Fibroblast of peridontal ligament (primary cell): ENCODE results near the gene CCT2.

Source experiments
- DNase-seq: peaks from one replicate; pipeline ENCODE4 v3.0.0-alpha.2; 2010; ENCODE audit errors: extremely low read depth

The CCT2 gene

DNA sequence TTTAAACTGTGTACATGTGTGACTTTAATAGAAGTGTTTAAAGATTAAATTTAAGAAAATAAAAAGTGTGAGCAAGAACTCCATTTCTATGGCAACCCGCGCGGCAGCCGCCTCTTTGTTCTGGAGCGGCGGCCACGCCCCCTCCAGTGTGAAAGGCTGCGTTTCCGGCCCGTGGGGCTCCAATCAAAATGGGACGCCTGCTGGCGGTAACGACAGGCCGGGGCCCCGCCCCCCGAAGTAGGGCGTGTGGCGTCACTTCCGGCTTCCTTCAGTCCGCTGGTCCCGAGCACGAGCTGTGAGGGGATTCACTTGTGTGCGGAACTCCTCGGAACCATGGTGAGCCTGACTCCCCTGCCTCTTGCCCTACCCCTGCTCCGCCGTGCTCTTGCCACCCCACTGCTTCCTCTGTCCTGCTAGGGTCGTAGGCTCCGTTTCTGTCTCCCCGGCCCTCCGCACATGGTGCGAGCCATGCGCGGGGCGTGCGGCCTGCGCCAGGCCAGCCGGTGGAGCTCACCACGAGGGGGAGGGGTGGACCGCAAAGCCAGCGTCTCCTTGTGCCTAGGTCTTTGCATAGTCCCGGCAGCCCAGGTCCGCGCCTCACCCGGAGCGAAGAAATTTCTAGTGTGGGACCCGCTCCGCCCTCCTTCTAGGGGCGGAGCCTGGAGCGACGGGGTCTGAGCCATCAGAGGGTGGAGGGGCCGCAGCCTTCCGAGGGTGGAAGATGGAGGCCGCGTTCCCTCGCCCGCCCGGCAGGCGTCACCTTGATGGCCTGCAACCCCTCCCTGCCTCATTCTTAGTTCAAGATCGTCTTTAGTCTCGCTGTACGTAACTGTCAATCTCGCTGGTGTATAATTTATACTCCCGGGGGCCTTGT, at the start of gene CCT2:
CCT2 (plus strand) TSS at position 271 of the 874 bp plus-strand sequence; CDS start at position 334, 63 bp downstream.
- peak; percentile 92 for DNase-seq

DNA sequence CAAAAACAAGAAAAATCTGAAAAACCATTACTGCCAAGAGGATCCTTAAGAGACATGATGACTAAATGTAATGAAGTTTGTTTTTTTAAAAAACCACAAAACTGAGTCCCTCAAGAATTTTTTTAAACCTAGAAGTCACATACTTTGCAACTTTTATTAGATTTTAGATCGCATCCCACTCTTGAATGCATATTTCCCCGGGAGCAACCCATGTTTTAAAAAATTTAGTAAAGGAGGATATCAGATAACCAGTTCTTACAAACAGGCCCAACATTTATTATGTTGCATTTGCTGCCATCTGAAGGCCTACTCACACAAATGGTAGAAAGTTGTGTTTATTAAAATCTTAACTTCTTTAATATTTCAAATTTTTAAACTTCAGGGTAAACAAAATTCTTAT, 44.3 kb upstream of the CCT2 start:
- DNase-seq: peak; percentile 86

DNA sequence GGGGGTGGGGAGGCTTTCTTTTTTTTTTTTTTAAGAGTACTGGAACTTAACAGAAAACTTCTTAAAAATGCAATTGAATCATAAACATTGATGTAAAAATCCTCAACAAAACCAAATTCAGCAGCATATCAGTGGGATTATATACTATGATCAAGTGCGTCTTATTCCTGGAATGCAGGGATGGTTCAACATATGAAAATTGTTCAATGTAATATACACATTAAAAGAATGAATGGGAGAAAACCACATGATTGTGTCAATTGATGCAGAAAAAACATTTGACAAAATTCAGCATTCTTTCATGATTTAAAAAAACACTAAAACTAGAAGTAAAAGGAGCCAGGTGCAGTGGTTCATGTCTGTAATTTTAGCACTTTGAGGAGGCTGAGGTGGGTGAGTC, 41.2 kb upstream of the CCT2 start:
- DNase-seq: no peak

DNA sequence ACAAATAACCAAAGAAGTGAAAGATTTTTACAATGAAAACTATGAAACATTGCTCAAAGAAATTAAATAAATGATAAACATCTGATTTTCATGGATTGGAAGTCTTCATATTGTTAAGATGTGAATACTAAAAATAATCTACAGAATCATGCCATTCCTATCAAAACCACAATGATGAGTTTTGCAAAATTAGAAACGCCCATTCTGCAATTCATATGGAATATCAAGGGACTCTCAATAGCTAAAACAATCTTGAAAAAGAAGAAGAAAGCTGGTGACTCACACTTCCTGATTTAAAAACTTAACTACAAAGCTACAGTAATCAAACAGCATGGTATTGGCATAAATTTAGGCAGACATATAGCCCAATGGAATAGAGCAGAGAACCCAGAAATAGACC, 40.2 kb upstream of the CCT2 start:
- peak; percentile 71 for DNase-seq

DNA sequence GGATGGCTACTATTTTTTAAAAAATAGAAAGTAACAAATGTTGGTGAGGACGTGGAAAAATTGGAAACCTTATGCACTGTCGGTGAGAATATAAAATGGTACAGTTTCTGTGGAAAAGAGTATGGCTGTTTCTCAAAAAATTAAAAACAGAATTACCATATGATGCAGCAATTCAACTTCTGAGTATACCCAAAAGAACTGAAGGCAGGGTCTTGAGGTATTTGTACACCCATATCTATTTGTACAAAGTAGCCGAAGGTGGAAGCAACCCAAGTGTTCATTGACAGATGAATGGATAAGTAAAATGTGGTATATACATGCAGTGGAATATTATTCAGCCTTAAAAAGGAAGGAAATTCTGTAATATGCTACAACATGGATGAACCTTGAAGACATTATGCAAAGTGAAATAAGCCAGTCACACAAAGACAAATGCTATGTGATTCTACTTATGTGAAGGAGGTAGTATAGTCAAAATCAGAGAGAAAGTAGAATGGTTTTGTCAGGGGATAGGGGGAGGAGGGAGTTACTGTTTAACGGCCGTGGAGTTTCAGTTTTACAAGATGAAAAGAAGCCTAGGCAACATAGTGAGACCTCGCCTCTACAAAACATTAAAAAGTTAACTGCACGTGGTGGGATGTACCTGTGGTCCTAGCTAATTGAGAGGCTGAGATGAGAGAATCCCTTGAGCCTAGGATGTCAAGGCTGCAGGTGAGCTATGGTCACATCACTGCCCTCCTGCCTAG, 38.4 kb upstream of the CCT2 start:
- no peak for DNase-seq

DNA sequence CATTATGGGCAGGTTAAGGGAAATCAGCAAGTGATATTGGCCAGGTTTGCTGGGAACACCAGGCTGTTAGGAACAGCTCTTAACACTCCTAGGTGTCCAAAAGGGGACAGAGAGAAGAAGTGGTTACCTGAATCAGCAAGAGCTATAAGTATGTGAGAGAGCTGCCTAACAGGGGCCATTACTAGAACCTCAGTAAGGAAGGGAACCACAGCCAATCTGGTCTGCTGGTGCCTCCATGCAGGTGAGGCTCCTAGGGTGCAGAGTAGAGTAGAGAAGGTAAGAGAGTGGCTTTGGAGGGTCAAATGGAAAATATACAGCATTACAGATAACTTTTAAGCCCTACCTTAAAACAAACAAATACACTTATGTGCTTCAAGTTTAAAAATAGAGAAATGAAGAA, 36.6 kb upstream of the CCT2 start:
- no peak for DNase-seq

DNA sequence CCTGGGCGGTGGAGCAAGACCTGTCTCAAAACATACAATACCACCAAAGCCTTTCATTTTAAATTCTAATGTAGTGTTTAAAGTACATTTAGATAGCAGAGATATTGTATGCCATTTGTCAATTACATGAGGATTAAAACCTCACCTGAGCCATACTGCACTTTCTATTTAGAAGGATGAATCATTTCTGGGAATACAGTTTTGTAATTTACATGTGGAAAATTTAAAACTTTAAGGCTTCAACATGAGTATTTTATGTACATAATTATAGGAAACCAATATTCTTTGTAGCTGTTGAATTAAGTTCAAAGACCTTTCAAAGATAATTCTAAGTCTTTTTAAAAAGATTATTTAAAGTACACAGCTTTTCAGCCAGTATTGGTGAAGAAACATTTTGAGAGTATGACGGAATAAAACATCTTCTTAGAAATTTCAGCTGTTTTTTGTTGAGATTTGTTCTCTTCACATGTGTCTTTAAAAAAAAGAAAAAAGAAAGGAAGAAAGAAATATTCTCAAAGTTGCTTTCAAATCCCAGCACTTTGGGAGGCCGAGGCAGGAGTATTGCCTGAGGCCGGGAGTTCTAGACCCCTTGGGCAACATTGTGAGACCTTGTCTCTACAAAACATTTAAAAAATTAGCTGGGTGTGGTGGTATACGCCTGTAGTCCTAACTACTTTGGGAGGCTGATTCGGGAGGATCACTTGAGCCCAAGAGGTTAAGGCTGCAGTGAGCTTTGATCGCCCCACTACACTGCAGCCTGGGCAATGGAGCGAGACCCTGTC, 34.5 kb upstream of the CCT2 start:
- DNase-seq: no peak

DNA sequence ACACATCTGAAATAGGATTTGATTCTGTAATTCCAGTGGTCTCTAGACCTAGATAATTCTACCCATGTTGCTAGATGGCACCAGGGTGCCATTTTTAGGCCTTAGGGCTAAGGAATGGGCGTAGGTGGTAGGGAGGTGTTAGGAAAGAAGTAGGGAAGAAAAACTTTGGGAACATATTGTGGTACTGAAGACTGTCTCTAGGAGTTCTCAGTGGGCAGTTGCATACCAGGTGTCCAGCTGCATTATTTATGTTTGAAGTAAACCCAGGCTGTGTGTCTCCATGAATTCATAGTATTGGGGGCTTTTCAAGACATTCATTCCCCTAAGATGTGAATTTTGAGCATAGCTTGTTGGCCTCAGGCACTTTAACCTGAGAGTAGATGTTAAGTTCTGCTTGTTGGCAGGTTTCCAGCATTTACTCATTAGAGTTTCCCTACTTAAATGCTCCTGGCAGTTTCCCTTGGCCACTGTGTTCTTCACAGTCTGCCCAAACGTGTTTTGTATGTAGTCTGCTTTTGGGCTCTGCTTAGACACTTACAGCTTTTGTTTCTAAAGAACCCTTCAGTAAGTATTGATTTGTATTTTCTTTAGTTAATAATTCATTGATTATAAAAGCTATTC, 31.5 kb upstream of the CCT2 start:
- peak; percentile 57 for DNase-seq

DNA sequence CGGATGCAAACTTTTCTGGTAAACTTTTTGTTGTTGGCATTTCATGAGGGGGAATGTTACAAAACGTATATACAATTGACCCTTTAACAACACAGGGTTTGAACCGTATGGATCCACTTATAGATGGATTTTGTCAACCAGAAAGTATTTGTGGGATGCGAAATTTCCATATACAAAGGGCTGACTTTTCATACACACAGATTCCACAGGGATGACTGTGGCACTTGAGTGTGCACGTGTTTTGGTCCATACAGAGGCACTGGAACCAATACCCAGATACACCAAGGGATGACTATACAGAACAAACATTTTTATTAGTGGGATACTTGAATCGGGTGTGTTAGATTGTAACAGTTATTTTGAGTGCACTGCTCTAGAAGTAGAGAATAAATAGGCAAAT, 29.8 kb upstream of the CCT2 start:
- DNase-seq: peak; percentile 95

DNA sequence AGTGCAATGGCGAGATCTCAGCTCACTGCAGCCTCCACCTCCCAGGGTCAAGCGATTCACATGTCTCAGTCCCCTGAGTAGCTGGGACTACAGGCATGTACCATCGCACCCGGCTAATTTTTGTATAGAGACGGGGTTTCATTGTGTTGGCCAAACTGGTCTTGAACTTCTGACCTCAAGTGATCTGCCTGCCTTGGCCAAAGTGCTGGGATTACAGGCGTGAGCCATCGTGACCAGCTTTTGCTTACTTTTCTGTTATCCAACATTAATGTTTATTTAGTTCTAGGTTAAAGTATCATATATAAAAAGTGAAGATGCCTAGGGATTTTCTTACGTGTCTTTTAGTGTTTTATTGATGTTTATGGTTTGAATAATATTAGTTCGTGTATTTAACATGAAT, 28.9 kb upstream of the CCT2 start:
- DNase-seq: no peak

DNA sequence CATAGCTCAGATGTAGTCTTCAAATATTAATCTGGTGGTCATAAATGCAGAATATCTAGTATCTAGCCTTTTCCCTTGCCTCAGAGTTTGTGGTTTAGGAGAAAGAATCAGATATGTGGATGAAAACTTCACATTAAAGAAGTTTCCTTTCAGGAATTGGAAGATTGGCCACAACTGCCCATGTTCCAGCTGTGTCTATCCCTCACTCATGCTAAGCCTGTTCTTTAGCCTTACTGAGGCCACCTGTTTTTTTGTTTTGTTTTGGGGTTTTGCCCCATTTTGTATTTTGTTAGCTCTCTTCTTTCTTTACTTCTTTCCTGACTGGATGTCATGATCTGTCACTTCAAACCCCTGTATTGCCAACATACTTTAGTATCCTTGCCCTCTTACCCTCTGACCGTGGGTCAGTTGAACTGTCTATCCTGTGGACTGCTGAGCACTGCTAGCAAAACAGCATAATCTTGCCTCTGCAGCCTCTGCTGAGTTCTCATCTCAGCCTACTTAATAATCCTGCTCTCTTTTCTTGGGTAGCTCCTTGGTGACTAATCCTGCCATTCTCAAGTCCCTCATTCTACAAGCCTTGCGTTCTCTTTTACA, 22.0 kb upstream of the CCT2 start:
- DNase-seq: no peak

DNA sequence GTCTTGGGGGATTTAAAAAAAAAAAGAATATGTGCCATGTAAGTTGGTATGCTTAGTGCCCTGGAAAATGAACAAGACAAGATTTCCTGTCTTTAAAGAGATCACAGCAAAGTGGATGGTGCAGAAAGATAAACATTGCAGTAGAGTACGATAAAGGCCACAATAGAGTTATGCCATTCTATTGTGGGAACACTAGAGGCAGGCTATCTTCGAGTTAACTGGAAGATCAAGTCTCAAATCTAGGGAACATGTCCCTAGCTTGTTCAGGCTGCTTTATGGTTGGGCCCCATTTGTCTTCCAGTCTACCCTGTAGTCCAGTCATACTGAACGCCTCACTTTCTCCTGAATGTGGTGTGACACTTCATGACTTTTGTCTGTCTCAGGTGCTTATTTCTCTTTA, 18.7 kb upstream of the CCT2 start:
- no peak for DNase-seq

DNA sequence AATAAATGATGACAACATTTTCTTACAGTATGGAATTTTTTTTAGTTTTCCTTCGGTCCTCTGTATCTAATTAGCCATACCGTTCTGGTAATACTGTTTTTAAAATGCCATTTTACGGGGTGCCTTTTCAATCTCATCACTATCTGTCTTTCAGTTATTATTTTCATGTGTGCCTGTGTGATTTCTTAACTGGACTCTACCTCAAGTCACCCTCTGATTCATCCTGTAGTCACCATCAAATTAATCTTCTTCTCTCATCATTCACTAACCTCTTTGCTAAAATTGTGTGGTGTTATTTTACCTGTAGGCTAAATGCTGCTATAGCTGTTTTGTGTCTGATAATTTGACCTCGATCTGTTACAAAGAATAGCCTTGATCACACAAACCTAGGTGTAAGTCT, 16.0 kb upstream of the CCT2 start:
- peak; percentile 32 for DNase-seq

DNA sequence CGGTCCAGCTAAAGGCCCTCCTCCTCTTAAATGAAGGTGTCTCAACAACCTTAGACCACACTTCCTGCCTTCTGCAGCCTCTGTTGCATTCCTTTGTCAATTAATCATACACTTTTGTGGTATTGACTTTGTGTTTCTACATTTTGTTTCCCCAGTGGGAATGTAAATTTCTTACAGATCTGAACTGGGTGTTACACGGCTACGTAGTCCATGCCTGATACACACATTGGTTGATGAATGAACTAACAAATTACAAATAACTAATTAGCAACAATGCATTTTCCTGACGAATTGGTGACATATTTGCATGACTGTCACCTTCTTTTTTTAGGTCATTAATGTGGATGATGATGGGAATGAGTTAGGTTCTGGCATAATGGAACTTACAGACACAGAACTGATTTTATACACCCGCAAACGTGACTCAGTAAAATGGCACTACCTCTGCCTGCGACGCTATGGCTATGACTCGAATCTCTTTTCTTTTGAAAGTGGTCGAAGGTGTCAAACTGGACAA, 15.2 kb upstream of the CCT2 start:
- DNase-seq: peak; percentile 63

DNA sequence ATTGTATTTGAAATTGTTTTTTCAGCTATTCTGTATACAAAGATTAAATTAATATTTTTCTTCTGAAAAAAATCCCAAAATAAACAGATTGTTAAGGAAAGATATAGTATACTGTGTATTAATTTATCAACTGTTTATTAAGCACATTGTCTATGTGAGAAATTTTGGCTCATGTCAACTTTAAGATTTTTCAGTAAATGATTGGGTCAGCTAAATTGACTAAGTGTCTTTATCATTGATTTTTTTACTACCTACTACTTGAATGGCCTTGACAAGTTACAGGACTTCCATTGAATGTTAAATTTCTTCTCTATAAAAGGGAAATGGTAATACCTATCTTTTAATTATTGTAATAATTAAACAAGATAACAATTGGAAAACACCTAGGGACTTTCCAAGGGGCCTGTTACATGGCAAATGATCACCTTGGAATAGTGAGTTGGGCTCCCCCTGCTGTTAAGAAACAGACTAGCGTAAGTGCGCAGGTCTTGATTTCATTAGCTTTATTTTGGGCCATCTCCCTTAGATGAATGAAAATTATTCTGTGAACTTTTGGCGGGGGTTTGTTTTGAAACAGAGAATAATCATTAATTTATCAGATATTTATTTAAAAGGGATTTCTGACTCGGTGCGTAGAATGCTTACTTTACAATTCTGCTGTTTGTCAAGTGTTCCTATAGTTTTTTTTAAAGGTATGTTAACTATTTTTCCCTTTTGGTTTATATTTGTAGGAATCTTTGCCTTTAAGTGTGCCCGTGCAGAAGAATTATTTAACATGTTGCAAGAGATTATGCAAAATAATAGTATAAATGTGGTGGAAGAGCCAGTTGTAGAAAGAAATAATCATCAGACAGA, 14.5 kb upstream of the CCT2 start:
- DNase-seq: peak; percentile 82

DNA sequence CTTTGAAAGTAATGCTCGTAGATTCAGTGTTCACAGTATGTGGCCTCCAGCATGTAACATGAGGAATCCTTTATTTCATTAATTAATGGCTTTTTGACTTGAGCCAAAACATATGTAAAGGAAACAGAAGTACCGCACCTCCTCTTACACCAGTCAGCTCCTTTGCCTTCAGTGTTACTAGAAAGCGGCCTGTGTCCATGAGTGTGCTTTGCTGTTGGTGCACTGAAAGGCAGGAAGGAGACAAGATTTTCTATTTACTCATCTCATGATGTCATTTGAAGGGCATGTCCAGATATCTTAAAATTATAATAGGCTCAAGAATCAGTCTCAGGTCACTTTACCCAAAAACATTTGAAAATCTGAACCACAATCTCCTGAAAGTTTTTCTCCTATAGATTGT, 9.9 kb upstream of the CCT2 start:
- no peak for DNase-seq

DNA sequence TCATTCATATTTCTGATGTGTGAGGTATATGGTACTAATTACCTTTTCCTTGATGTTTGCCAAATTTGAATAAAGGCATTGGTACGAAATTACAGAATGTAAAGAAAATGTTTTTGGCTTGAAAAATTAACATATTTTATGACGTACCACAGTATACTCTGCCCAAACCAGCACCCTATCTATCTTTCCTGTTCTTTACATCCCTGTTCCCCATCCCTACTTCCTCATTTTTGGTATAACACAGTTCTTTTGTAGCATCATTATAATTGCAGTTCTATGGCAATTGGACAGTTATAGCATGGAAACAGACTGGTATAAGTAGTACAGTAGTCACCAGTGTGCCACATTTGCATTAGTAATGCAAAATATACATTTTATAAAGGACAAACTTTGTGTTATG, 7.0 kb upstream of the CCT2 start:
- DNase-seq: no peak

DNA sequence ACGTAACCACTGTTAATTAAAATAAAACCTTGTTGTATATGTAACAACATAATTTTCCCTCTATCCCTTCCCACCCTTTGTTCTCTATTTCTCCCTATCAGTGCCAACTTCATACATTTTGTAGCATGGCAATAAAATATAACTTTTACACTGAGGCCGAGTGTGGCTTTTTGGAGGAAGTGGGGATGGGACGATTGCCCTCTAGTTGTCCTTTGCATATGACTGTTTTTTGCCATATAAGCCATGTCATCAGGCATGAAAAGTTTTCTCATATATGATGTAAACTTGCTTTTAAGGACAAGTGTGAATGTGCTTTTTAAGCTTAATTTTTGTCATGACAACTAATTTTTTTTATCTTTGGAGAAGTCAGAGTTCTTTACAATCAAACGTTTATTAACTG, 6.2 kb upstream of the CCT2 start:
- DNase-seq: no peak

DNA sequence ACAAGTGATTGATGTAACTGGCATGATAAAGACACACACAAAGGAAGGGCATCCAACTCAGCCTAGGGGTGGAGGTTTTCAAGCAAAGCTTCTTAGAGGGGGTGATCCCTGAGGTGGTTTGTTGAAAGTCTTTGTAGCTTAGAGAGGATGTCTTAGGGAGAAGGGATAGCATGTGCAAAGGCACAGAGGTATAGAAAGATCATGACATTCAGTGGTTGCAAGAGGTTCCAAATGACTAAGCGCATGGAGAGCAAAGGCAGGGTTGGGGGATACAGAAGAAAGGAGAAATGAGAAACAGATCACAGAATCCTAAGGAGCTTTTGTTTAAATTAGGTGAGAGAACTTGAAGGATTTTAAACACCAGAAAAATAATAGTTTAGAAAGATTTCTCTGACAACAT, 5.2 kb upstream of the CCT2 start:
- no peak for DNase-seq

DNA sequence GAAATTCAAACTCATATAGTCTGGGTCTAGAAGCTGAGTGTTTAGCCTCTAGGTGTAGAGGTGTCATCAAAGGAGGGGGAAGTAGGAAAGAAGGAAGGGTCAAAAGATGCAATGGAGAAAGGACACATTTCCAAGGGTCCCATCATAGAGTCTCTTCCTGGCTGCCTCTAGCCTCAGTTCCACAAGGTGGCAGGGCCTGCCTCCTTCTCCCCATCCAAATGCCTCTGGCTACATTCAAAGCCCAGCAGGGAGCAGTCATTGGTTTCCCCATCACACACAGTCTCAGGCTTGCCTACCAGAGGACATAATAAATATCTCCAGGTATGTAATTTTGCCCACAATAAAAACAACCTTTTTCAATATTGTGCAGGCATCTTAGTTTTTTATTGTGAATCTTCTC, 2.1 kb upstream of the CCT2 start:
- DNase-seq: no peak
